GM23338 (cell line): ENCODE measurements around the gene AEBP2. TPM values are rescaled to one million over a fixed set of nuclear protein-coding genes. Genes with fewer than 3 reads are reported as not detected.

ENCODE experiments used
- ATAC-seq: fragments of 200-7000 bp; cut with Tn5 transposase; 3 replicates; pipeline ENCODE4 v1.9.1; 2020
- DNase-seq: peaks from one replicate; pipeline ENCODE4 v3.0.0-alpha.2; 2015; ENCODE audit warnings: low spot score
- H2AFZ ChIP-seq: fragments of 200-600 bp; sonication (generic); 2 replicates; pipeline ENCODE4 v1.8.0; 2016; ENCODE audit warnings: antibody characterized with exemption, mild to moderate bottlenecking, moderate library complexity
- H3F3A ChIP-seq: fragments of 200-600 bp; sonication (generic); replicated peaks from 2 replicates; pipeline ENCODE4 v1.8.0; 2017; ENCODE audit warnings: antibody characterized with exemption, mixed run types, low read depth
- H3K27ac ChIP-seq: fragments of 200-600 bp; sonication (generic); 2 replicates; pipeline ENCODE4 v1.6.1; 2016; ENCODE audit warnings: low read depth
- H3K27me3 ChIP-seq: fragments of 200-600 bp; sonication (generic); 2 replicates; pipeline ENCODE4 v1.8.0; 2016; ENCODE audit warnings: mild to moderate bottlenecking, mixed run types, moderate library complexity; ENCODE audit not compliant: insufficient read depth
- H3K36me3 ChIP-seq: fragments of 200-600 bp; sonication (generic); 2 replicates; pipeline ENCODE4 v1.8.0; 2016; ENCODE audit warnings: mild to moderate bottlenecking; ENCODE audit not compliant: insufficient read depth
- H3K4me1 ChIP-seq: fragments of 200-600 bp; sonication (generic); 2 replicates; pipeline ENCODE4 v1.8.0; 2016; ENCODE audit warnings: mild to moderate bottlenecking, moderate library complexity; ENCODE audit not compliant: insufficient read depth
- H3K4me2 ChIP-seq: fragments of 200-600 bp; sonication (generic); 2 replicates; pipeline ENCODE4 v1.7.1; 2017; ENCODE audit warnings: mixed run types
- H3K4me3 ChIP-seq: fragments of 200-600 bp; sonication (generic); 2 replicates; pipeline ENCODE4 v1.6.1; 2016; ENCODE audit warnings: mixed run types
- H3K79me2 ChIP-seq: fragments of 200-600 bp; sonication (generic); replicated peaks from 2 replicates; pipeline ENCODE4 v1.8.0; 2017; ENCODE audit warnings: mild to moderate bottlenecking; ENCODE audit not compliant: insufficient read depth
- H3K9me2 ChIP-seq: fragments of 200-600 bp; sonication (generic); 2 replicates; pipeline ENCODE4 v1.8.0; 2017; ENCODE audit not compliant: insufficient read depth
- H4K20me1 ChIP-seq: fragments of 200-600 bp; sonication (generic); replicated peaks from 2 replicates; pipeline ENCODE4 v1.8.0; 2017; ENCODE audit warnings: mild to moderate bottlenecking; ENCODE audit not compliant: insufficient read depth
- H3K27ac Mint-ChIP-seq: 2 replicates; pipeline ENCODE4 v1.8.0; 2020; ENCODE audit warnings: inconsistent platforms, mild to moderate bottlenecking, moderate library complexity, mixed read lengths
- H3K27me3 Mint-ChIP-seq: 3 replicates; pipeline ENCODE4 v1.8.0; 2022; ENCODE audit warnings: low read depth, mild to moderate bottlenecking, moderate library complexity, mixed read lengths, inconsistent platforms; ENCODE audit not compliant: insufficient read depth, poor library complexity
- H3K36me3 Mint-ChIP-seq: 3 replicates; pipeline ENCODE4 v1.8.0; 2021; ENCODE audit warnings: low read depth, mild to moderate bottlenecking, inconsistent platforms, moderate library complexity, mixed read lengths
- H3K4me1 Mint-ChIP-seq: 3 replicates; pipeline ENCODE4 v1.8.0; 2020; ENCODE audit warnings: mild to moderate bottlenecking, inconsistent platforms, mixed read lengths
- H3K4me3 Mint-ChIP-seq: 3 replicates; pipeline ENCODE4 v1.8.0; 2021; ENCODE audit warnings: moderate library complexity, mild to moderate bottlenecking, inconsistent platforms, mixed read lengths
- H3K9me3 Mint-ChIP-seq: 3 replicates; pipeline ENCODE4 v1.8.0; 2020; ENCODE audit warnings: moderate library complexity, mild to moderate bottlenecking, inconsistent platforms, mixed read lengths
- CREB1 ChIP-seq: fragments of 250-450 bp; sonication (Bioruptor Pico); IDR thresholded peaks from 2 replicates; pipeline ENCODE4 v1.5.0; 2020; ENCODE audit warnings: low read depth, mild to moderate bottlenecking, moderate library complexity
- CTCF ChIP-seq, 2 experiments: fragments of 200-600 bp in 1 of 2; sonication (generic) in 1 of 2; conservative IDR thresholded peaks; 2 replicates each; pipeline versions ENCODE4 v1.5.1 to v1.6.1; 2016 to 2017; ENCODE audit warnings: antibody characterized with exemption in 2 of 2, low read depth in 2 of 2, mild to moderate bottlenecking in 2 of 2, moderate library complexity in 1 of 2
- ETS1 ChIP-seq: IDR thresholded peaks from 2 replicates; pipeline ENCODE4 v1.6.1; 2016; ENCODE audit warnings: antibody characterized with exemption
- EZH2 ChIP-seq: fragments of 200-600 bp; sonication (generic); IDR thresholded peaks from one replicate; pipeline ENCODE4 v1.8.0; 2017; ENCODE audit warnings: antibody characterized with exemption, mild to moderate bottlenecking, low read depth; ENCODE audit not compliant: unreplicated experiment
- EZH2phosphoT487 ChIP-seq: fragments of 200-600 bp; sonication (generic); IDR thresholded peaks from one replicate; pipeline ENCODE4 v1.8.1; 2018; ENCODE audit warnings: antibody characterized with exemption; ENCODE audit not compliant: unreplicated experiment
- JUNB ChIP-seq: IDR thresholded peaks from one replicate; pipeline ENCODE4 v1.6.1; 2016; ENCODE audit warnings: antibody characterized with exemption; ENCODE audit not compliant: unreplicated experiment
- NANOG ChIP-seq: IDR thresholded peaks from 2 replicates; pipeline ENCODE4 v1.6.1; 2016; ENCODE audit warnings: antibody characterized with exemption, borderline replicate concordance
- POLR2AphosphoS5 ChIP-seq: IDR thresholded peaks from 2 replicates; pipeline ENCODE4 v1.6.1; 2016; ENCODE audit warnings: antibody characterized with exemption, low read depth
- REST ChIP-seq: IDR thresholded peaks from one replicate; pipeline ENCODE4 v1.6.1; 2018; ENCODE audit warnings: antibody characterized with exemption; ENCODE audit not compliant: unreplicated experiment
- STAT1 ChIP-seq: IDR thresholded peaks from one replicate; pipeline ENCODE4 v1.6.1; 2016; ENCODE audit warnings: antibody characterized with exemption; ENCODE audit not compliant: unreplicated experiment
- ZNF114 ChIP-seq: fragments of 250-450 bp; sonication (Bioruptor Pico); IDR thresholded peaks from 2 replicates; pipeline ENCODE4 v1.5.0; 2020; ENCODE audit warnings: mild to moderate bottlenecking, moderate library complexity
- ZNF331 ChIP-seq: fragments of 250-450 bp; sonication (Bioruptor Pico); IDR thresholded peaks from 2 replicates; pipeline ENCODE4 v1.5.0; 2020; ENCODE audit warnings: low read depth, mild to moderate bottlenecking, moderate library complexity
- ZNF462 ChIP-seq: fragments of 250-450 bp; sonication (Bioruptor Pico); IDR thresholded peaks from 2 replicates; pipeline ENCODE4 v1.5.0; 2020; ENCODE audit warnings: mild to moderate bottlenecking, moderate library complexity
- polyA plus RNA-seq: library from polyadenylated mRNA; unstranded; fragments of >200 nt; fragmentation: Nextera tagmentation; extraction: Ambion mirVana; gene quantifications from 2 replicates; pipeline ENCODE4 v1.2.1, GENCODE V29; 2016
- total RNA-seq: library from RNA; depleted of rRNA; stranded (reverse); fragments of >200 nt; shearing (Covaris generic); gene quantifications from 2 replicates; pipeline ENCODE4 v1.2.3, GENCODE V29; 2014

The AEBP2 gene
- total and polyA plus RNA-seq, 2 experiments from 2014 or later = 39.3 to 48.1 TPM

- no peak overlapping the region for H3K4me3 Mint-ChIP-seq
- no peak overlapping the region for H3K4me3 ChIP-seq
- ATAC-seq (no peak), DNase-seq (no peak)
- H3K27me3 Mint-ChIP-seq = peaks cover 4% of the 10 kb centered on the region
- peaks cover 30% of the 10 kb centered on the region for H3K4me1 Mint-ChIP-seq
- H3K4me1 ChIP-seq = peaks cover 17% of the 10 kb centered on the region
- no peak overlapping the region for H2AFZ ChIP-seq
- no peak overlapping the region for H3K4me2 ChIP-seq
- no peaks in the 10 kb centered on the region for H3K9me3 Mint-ChIP-seq
- H3F3A ChIP-seq = 0 out of 2 replicates have a peak, but pooled peaks cover 3% of the 10 kb centered on the region
- TF ChIP-seq REST = no peak
- no peak for TF ChIP-seq JUNB
- no peak for TF ChIP-seq POLR2AphosphoS5
- TF ChIP-seq EZH2phosphoT487 = no peak
- no peak for TF ChIP-seq EZH2
- TF ChIP-seq CTCF (conservative IDR thresholded peaks at IDR 0.05; ENCODE audit: low read depth in 2 of 2) = no peak
- TF ChIP-seq ZNF114 = no peak
- no peak for TF ChIP-seq STAT1
- no peak for TF ChIP-seq ETS1
- TF ChIP-seq ZNF462 (CRISPR knock-in tag) = no peak
- no peak for TF ChIP-seq CREB1 (CRISPR knock-in tag)
- no peak for TF ChIP-seq NANOG
- no peak for TF ChIP-seq ZNF331 (CRISPR knock-in tag)
- H3K36me3 Mint-ChIP-seq = peaks cover 52% of the 10 kb centered on the region
- H4K20me1 ChIP-seq = peaks cover 69% of the 10 kb centered on the region
- H3K27ac Mint-ChIP-seq = no peak overlapping the region
- H3K79me2 ChIP-seq = peaks cover 100% of the 10 kb centered on the region
- no peaks in the 10 kb centered on the region for H3K9me2 ChIP-seq
- peaks cover 24% of the 10 kb centered on the region for H3K36me3 ChIP-seq
- no peak overlapping the region for H3K27ac ChIP-seq
- H3K27me3 ChIP-seq = no peaks in the 10 kb centered on the region
Observed at GRCh38 chr12:19461999-19462398, 22.7 kb downstream of the AEBP2 start.
